Sigmoid colon (tissue), 4 donors: ENCODE data around the gene C2CD4C.

Experiments
- POLR2AphosphoS5 ChIP-seq, 4 donors: sonication (generic); formaldehyde crosslinking; IDR thresholded peaks; one replicate each; pipeline ENCODE4 v1.6.1; 2017; ENCODE audit warnings: antibody characterized with exemption in 4 of 4
- TF ChIP-seq, protein P1 (sequence below), 4 experiments: fragments of 450-650 bp in 3 of 4; fragments of 200-600 bp in 1 of 4; IDR thresholded peaks; one replicate each; pipeline ENCODE4 v1.5.1; 2016 to 2019; ENCODE audit warnings: antibody characterized with exemption in 4 of 4, mild to moderate bottlenecking in 3 of 4, moderate library complexity in 2 of 4

DNA sequence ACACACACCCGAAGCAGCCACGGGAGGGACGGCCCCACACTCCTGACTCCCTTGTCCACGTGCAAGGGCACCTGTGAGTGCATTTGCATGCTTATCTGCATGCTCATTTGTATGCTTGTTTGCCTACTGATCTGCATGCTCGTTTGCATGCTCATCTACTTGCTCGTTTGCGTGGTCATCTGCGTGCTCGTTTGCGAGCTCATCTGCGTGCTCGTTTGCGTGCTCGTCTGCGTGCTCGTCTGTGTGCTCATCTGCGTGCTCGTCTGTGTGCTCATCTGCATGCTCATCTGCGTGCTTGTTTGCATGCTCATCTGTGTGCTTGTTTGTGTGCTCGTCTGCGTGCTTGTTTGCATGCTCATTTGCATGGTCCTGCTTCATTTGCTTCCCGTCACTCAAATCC, 28.1 kb upstream of the C2CD4C start:
- no peak for TF ChIP-seq POLR2AphosphoS5 (IDR thresholded peaks at IDR 0.05)
- TF ChIP-seq, protein P1, sequence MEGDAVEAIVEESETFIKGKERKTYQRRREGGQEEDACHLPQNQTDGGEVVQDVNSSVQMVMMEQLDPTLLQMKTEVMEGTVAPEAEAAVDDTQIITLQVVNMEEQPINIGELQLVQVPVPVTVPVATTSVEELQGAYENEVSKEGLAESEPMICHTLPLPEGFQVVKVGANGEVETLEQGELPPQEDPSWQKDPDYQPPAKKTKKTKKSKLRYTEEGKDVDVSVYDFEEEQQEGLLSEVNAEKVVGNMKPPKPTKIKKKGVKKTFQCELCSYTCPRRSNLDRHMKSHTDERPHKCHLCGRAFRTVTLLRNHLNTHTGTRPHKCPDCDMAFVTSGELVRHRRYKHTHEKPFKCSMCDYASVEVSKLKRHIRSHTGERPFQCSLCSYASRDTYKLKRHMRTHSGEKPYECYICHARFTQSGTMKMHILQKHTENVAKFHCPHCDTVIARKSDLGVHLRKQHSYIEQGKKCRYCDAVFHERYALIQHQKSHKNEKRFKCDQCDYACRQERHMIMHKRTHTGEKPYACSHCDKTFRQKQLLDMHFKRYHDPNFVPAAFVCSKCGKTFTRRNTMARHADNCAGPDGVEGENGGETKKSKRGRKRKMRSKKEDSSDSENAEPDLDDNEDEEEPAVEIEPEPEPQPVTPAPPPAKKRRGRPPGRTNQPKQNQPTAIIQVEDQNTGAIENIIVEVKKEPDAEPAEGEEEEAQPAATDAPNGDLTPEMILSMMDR (IDR thresholded peaks at IDR 0.05): no peak
